Common myeloid progenitor, CD34-positive (primary cell): Measurements from ENCODE around the gene ELP5.

ENCODE experiments used
- CTCF ChIA-PET: fragments of 350-600 bp; sonication (Branson Sonifier 250); formaldehyde crosslinking; loops from one replicate; lab custom pipeline; 2021; ENCODE audit warnings: antibody characterized with exemption; lab: Charles Lee
- POLR2A ChIA-PET: fragments of 350-600 bp; sonication (Branson Sonifier 250); formaldehyde crosslinking; loops from one replicate; lab custom pipeline; 2021; ENCODE audit warnings: antibody characterized with exemption; lab: Charles Lee
- DNase-seq, 3 donors: peaks; one replicate each; pipeline versions ENCODE4 v3.0.0 to v3.0.0-alpha.2; 2013
- H3K27ac ChIP-seq, 2 experiments: 1 replicate in 1 of 2; 2 replicates in 1 of 2; pipeline ENCODE4 v1.7.0; 2013; ENCODE audit warnings: inconsistent platforms in 2 of 2, low read length in 2 of 2, mild to moderate bottlenecking in 2 of 2, low read depth in 1 of 2, moderate library complexity in 1 of 2; ENCODE audit not compliant: severe bottlenecking in 2 of 2, insufficient read depth in 1 of 2, poor library complexity in 1 of 2
- H3K27me3 ChIP-seq, 5 experiments: replicated peaks in 2 of 5; 1 replicate in 3 of 5; 2 replicates in 2 of 5; pipeline versions ENCODE4 v1.6.1 to v1.7.0; 2013; ENCODE audit warnings: low read length in 4 of 5, mild to moderate bottlenecking in 2 of 5, moderate library complexity in 2 of 5, inconsistent platforms in 1 of 5; ENCODE audit not compliant: insufficient read depth in 5 of 5, control insufficient read depth in 4 of 5
- H3K36me3 ChIP-seq, 4 experiments: 1 replicate in 2 of 4; 2 replicates in 2 of 4; pipeline versions ENCODE4 v1.6.1 to v1.7.0; 2013; ENCODE audit warnings: low read length in 3 of 4, control low read depth in 1 of 4, mild to moderate bottlenecking in 1 of 4; ENCODE audit not compliant: control insufficient read depth in 4 of 4, insufficient read depth in 4 of 4
- H3K4me1 ChIP-seq, 4 experiments: 1 replicate in 3 of 4; 2 replicates in 1 of 4; pipeline versions ENCODE4 v1.6.1 to v1.7.1; 2013; ENCODE audit warnings: low read length in 3 of 4, mild to moderate bottlenecking in 3 of 4, control low read depth in 1 of 4, inconsistent platforms in 1 of 4, moderate library complexity in 1 of 4; ENCODE audit not compliant: control insufficient read depth in 4 of 4, insufficient read depth in 4 of 4; ENCODE audit errors: control extremely low read depth in 1 of 4
- H3K4me3 ChIP-seq, 7 experiments: 1 replicate in 4 of 7; 2 replicates in 3 of 7; pipeline versions ENCODE4 v1.5.1 to v1.7.0; 2013; ENCODE audit warnings: mild to moderate bottlenecking in 7 of 7, low read length in 6 of 7, moderate library complexity in 6 of 7, inconsistent platforms in 2 of 7, low read depth in 2 of 7, control low read depth in 1 of 7; ENCODE audit not compliant: insufficient read depth in 4 of 7, control insufficient read depth in 1 of 7; ENCODE audit errors: extremely low read depth in 1 of 7
- H3K9me3 ChIP-seq, 5 experiments: 1 replicate in 4 of 5; 2 replicates in 1 of 5; pipeline versions ENCODE4 v1.6.1 to v1.7.1; 2013; ENCODE audit warnings: low read length in 4 of 5, mild to moderate bottlenecking in 2 of 5, inconsistent platforms in 1 of 5, low read depth in 1 of 5, moderate library complexity in 1 of 5; ENCODE audit not compliant: control insufficient read depth in 4 of 5, insufficient read depth in 2 of 5; ENCODE audit errors: control extremely low read depth in 1 of 5
- WGBS: methylation state at CpG from one replicate; pipeline ENCODE4 v1.1.5; 2013; ENCODE audit not compliant: insufficient coverage; 5-methylcytosine and 5-hydroxymethylcytosine counted together

Gene ELP5

DNA sequence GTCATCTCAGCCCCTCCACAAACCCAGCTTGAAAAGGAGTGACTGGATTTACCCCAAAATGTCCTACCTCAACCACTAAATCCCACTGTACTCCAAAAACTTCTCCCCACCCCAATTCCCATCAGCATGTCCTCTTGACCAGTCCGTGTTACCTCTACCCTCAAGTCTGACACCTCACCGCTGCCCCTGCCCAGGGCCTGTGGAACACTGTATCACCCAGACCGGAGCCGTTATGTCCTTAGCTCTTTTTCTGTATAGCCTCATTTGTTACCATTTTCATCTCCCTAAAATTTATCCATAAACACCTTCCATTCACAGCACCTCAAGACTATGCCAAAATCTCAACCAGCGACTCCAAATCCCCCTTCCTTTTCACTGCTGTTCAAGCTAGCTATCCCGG is 15.2 kb upstream of the ELP5 start:
- peaks cover 20 to 73% (median 59%) of the 10 kb centered on the region in 4 experiments for H3K4me1 ChIP-seq
- 92% methylated on average over 6 of the region's 6 CpGs for WGBS
- peak overlapping the region in 1 of 2 experiments; percentile 74 for H3K27ac ChIP-seq
- H3K9me3 ChIP-seq, result no peaks in the 10 kb centered on the region
- H3K36me3 ChIP-seq, result peaks cover 3 to 41% (median 16%) of the 10 kb centered on the region in 4 experiments
- CTCF ChIA-PET, result interaction anchor here (1.4 to 10.2 kb wide), 2 partner anchors 17 to 44 kb away, joined by 3 to 75 read pairs; partner anchors contain the start of genes ACADVL, DLG4 and SLC2A4
- H3K4me3 ChIP-seq, result peak overlapping the region in 2 of 7 experiments; percentile 71 to 95
- POLR2A ChIA-PET, result interaction anchor here (3.9 kb wide), 1 partner anchor 17 kb away, joined by 21 read pairs; the partner anchor contains the start of genes ACADVL and DLG4
- DNase-seq, result no peak
- H3K27me3 ChIP-seq, result no peaks in the 10 kb centered on the region

GRCh38 chr17:7237266-7237760 is 14.7 kb upstream of the ELP5 start:
- POLR2A ChIA-PET, result interaction anchor here (1.3 to 3.9 kb wide), 2 partner anchors 17 to 22 kb away, joined by 3 to 21 read pairs; partner anchors contain the start of genes ACADVL and DLG4
- Histone ChIP-seq H3K4me1 (peaks cover 20 to 68% (median 58%) of the 10 kb centered on the region in 4 experiments), H3K4me3 (peak overlapping the region; percentile 43 to 98 (median 89)), H3K27me3 (no peaks in the 10 kb centered on the region), H3K36me3 (peaks cover 3 to 41% (median 16%) of the 10 kb centered on the region in 4 experiments), H3K9me3 (no peaks in the 10 kb centered on the region), H3K27ac (peak overlapping the region in 1 of 2 experiments; percentile 74)
- CTCF ChIA-PET, result interaction anchor here (1.4 to 10.2 kb wide), 2 partner anchors 17 to 44 kb away, joined by 3 to 75 read pairs; partner anchors contain the start of genes ACADVL, DLG4 and SLC2A4
- no peak for DNase-seq
- 13% methylated on average over 5 of the region's 6 CpGs for WGBS

DNA sequence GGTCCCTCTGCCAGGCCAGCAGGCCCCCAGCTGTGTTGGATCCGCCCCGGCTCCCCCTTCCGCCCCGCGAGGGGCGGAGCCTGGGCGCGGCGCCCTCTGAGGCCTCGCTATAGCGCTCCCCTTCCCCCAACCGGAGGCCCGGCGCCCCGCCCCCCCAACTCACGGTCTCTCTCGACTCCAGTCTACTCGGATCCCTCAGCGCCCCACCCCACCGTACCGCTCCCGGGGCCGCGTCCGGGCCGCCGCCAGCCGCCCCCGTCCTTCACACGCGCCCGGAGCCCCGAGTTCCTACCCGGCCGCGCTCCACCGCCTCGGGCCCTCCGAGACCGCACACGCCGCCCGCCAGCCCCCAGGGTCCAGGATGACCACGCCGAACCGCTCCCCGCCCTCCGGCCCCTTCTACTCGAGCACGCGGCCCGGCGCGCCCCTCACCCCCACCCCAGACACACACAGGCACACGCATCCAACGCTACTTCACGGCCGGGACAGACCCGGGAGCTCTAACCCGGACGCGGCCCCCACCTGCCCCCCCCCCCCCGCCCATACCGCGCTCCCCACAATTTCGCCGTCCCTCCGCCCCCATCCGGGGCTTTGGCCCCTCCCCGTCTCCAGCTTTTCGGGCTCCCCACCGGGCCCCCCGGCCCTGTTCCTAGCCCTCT is 14.1 kb upstream of the ELP5 start:
- H3K36me3 ChIP-seq, result peaks cover 3 to 41% (median 16%) of the 10 kb centered on the region in 4 experiments
- H3K9me3 ChIP-seq, result no peaks in the 10 kb centered on the region
- DNase-seq, result peak in 2 of 3 donors; percentile 72 to 74
- H3K27me3 ChIP-seq, result no peaks in the 10 kb centered on the region
- ChIA-PET CTCF (interaction anchor here (1.4 to 10.2 kb wide), 3 partner anchors 12 to 58 kb away, joined by 4 to 75 read pairs (median 31); partner anchors contain the start of genes ACADVL, CTDNEP1 and DLG4), POLR2A (interaction anchor here (1.3 to 3.9 kb wide), 3 partner anchors 18 to 24 kb away, joined by 3 to 21 read pairs (median 4); partner anchors contain the start of genes ACADVL and DLG4)
- H3K4me1 ChIP-seq, result peaks cover 20 to 68% (median 56%) of the 10 kb centered on the region in 4 experiments
- 0% methylated on average over 14 of the region's 73 CpGs for WGBS
- peak overlapping the region; percentile 43 to 98 (median 91) for H3K4me3 ChIP-seq
- peak overlapping the region in 1 of 2 experiments; percentile 90 for H3K27ac ChIP-seq

GRCh38 chr17:7238420-7239090 is 13.5 kb upstream of the ELP5 start:
- peak in 2 of 3 donors; percentile 57 to 68 for DNase-seq

DNA sequence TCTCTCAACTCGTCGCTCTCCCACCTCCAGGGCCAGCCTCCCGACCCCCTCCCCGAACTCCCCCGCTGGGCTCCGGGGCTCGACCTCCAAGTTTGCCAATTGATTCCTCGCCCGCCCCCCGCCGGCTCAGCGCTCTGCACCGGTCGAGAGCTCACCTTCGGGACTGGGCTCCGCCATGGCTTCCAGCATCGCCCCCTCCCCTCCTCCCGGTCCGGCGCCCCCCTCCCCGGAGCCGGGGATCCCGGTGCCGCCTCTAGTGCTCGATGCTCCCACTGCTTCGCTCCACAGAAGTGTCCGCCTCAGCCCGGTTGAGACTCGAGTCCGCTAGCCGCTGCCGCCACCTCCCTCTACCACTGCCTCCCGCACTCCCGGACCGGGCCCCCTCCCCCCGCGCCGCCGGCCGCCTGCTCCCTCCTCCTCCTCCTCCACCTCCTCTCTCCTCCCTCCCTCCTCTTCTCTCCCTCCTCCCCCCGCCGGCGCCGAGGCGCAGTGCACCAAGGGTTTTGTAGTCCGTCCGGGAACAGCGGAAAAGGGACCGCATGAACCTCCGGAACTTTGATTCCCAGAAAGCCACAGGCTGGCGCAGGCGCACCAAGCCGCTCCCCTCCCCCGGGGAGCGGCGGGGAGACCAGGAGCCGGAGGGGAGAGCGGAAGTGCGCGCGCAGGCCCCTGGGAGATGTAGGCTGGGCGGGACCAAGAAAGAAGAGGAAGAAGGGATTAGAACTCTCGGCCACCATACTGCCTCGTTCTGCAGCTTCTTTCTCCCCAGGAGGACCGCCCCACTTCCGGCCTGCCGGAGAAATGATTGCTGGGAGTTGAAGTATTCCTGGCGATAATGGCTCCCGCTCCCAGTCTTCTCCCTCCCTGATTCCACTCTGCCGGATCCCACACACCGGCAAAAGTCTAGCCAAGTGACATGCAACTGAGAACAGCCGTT is 12.7 kb upstream of the ELP5 start, which contains the start of gene PHF23:
TSS of gene PHF23 (minus strand) at position 367 of the 937 bp plus-strand sequence. CDS start at position 189, 178 bp downstream.
- H3K9me3 ChIP-seq, result no peaks in the 10 kb centered on the region
- peak within 1 kb of the TSS; percentile 89 to 98 (median 96) for H3K4me3 ChIP-seq
- WGBS, result 0% methylated on average over 41 of the region's 72 CpGs
- H3K4me1 ChIP-seq, result peaks cover 20 to 65% (median 51%) of the 10 kb centered on the region in 4 experiments
- CTCF ChIA-PET, result interaction anchor here (1.4 to 3.9 kb wide), 4 partner anchors 11 to 57 kb away, joined by 4 to 31 read pairs (median 6); partner anchors contain the start of gene CTDNEP1
- no peaks in the 10 kb centered on the region for H3K27me3 ChIP-seq
- peak; percentile 98 to 99 (median 98) for DNase-seq
- peak within 1 kb of the TSS; percentile 75 to 98 for H3K27ac ChIP-seq
- H3K36me3 ChIP-seq, result peaks cover 3 to 53% (median 17%) of the 10 kb centered on the region in 4 experiments
- POLR2A ChIA-PET, result interaction anchor here (0.7 to 3.9 kb wide), 4 partner anchors 12 to 62 kb away, joined by 3 to 21 read pairs (median 6); partner anchors contain the start of genes ACADVL, CTDNEP1 and DLG4

More at GRCh38 chr17:7238420-7239090, 13.5 kb upstream of the ELP5 start:
- Histone ChIP-seq H3K4me1 (peaks cover 20 to 67% (median 54%) of the 10 kb centered on the region in 4 experiments), H3K9me3 (no peaks in the 10 kb centered on the region), H3K4me3 (peak overlapping the region; percentile 89 to 98 (median 96)), H3K36me3 (peaks cover 3 to 46% (median 16%) of the 10 kb centered on the region in 4 experiments), H3K27me3 (no peaks in the 10 kb centered on the region), H3K27ac (peak overlapping the region; percentile 75 to 90)
- WGBS, result under 1% methylated on average over 19 of the region's 39 CpGs
- ChIA-PET CTCF (interaction anchor here (1.4 to 10.2 kb wide), 4 partner anchors 11 to 58 kb away, joined by 4 to 75 read pairs (median 20); partner anchors contain the start of genes ACADVL, CTDNEP1 and DLG4), POLR2A (interaction anchor here (0.7 to 3.9 kb wide), 5 partner anchors 13 to 61 kb away, joined by 3 to 21 read pairs (median 4); partner anchors contain the start of genes ACADVL, CTDNEP1 and DLG4)
